GM21367 (cell line): ENCODE data around the gene YY1AP1.
"Not testable (repeated sequence)": the region's sequence is repeated elsewhere in the genome, so short reads cannot be mapped to it uniquely, and the experiment has no call there.

Experiments
- ATAC-seq: cut with Tn5 transposase; IDR thresholded peaks from one replicate; pipeline ENCODE4 v1.9.1; 2021; ENCODE audit not compliant: unreplicated experiment

Gene YY1AP1

GRCh38 chr1:155688324-155689080, at the start of gene YY1AP1:
Gene YY1AP1 (minus strand): TSS chr1:155688774. CDS start chr1:155680436, 8,338 bp downstream.
- peak; percentile 65 for ATAC-seq

- no peak for ATAC-seq
Observed at GRCh38 chr1:155729031-155729898, 40.7 kb upstream of the YY1AP1 start.

DNA sequence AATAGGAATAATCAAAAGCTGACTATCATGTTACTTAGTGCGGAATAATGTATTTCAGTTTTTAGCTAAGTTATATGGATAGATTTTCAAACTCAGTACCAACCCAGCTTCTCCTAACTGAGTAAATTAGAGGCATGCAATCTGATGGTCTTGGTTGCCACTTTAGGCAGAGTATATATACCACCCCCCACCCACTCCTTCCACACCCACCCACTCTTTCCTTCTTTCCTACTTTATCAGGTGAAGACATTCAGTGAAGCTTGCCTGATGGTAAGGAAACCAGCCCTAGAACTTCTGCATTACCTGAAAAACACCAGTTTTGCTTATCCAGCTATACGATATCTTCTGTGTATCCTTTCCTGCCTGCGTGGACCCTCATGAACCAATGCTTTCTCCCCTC, 36.6 kb upstream of the YY1AP1 start:
- ATAC-seq, result no peak

DNA sequence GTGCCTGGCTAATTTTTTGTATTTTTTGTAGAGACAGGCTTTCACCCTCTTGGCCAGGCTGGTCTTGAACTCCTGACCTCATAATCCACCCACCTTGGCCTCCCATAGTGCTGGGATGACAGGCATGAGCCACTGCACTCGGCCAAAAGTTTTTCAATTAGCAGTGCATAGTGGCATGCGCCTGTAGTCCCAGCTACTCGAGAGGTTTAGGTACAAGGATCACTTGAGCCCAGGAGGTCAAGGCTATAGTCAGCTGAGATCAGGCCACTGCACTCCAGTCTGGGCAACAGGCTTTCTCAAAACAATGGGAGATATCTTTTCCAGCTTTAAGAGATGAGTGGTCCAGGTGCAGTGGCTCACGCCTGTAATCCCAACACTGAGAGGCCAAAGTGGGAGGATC, 31.1 kb upstream of the YY1AP1 start:
- ATAC-seq, result no peak

DNA sequence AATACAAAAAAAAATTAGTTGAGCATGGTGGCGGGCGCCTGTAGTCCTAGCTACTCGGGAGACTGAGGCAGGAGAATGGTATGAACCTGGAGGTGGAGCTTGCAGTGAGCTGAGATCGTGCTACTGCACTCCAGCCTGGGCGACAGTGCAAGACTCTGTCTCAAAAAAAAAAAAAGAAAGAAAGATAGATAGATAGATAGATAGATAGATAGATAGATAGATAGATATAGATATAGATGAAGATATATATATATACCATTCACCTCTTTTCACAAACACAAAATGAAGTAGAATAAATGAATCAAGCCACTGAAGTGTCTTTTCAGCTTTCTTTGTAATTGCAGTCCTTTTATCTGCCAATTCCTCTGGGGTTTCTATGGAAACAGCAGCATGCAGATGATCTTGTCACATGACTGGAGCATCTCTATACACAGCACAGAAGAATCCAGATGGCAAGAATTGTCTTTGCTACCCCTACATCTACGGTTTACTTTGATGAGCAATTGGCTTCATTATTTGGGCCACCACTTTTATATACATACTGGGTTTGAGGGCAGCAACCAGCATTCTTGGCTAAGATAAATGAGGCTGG, 30.0 kb upstream of the YY1AP1 start:
- not testable (repeated sequence) for ATAC-seq

- ATAC-seq, result no peak
Observed at GRCh38 chr1:155717041-155717440, 28.5 kb upstream of the YY1AP1 start.

GRCh38 chr1:155715777-155716176, 27.2 kb upstream of the YY1AP1 start:
- ATAC-seq, result no peak

- not testable (repeated sequence) for ATAC-seq
Observed at GRCh38 chr1:155715056-155715455, 26.5 kb upstream of the YY1AP1 start.

GRCh38 chr1:155713075-155713474, 24.5 kb upstream of the YY1AP1 start:
- no peak for ATAC-seq

DNA sequence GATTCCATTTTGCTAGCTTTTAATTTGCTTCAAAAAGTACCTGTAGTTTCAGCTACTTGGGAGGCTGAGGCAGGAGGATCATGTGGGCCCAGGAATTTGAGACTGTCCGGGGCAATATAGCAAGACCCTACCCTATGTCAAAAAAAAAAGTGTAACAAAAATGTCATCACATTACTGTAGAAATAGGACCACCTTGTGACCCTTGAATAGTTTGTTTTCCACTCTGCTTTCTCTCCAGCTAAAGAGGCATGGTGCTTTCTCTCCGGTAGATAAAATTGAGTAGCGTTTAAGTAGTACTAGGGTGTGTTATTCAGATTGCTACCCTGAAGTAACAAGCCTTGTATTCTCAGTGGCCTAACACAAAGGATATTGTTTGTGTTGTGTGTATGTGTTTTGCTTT, 24.1 kb upstream of the YY1AP1 start:
- not testable (repeated sequence) for ATAC-seq

DNA sequence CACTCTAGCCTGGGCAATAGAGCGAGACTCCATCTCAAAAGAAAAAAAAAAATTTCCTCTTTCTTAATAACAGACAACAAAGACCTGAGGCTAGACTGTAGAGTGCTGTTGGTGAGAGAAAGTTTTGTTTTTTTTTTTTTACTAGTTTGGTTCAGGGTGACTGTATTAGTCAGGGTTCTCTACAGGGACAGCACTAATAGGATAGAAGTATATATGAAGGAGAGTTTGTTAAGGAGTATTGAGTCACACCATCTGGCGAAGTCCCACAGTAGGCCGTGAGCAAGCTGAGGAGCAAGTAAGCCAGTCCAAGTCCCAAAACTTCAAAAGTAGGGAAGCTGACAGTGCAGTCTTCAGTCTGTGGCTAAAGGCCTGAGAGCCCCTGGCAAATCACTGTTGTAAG, 22.9 kb upstream of the YY1AP1 start:
- ATAC-seq, result not testable (repeated sequence)

DNA sequence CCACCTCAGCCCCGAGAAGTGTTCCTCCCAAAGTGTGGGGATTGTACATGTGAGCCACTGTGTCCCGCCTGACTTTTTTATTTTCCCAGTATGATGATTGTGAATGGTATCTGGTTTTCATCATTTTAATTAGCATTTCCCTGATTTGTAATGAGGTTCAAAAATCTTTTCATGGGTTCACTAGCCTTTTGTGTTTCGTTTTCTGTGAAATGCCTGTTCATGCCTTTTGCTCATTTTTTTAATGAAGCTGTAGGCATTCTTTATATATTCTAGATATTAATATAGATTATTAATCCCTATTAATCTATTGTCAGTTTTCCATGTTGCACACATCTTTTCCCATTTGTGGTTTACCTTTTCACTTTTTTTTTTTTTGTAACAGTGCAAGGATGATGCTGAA, 20.8 kb upstream of the YY1AP1 start:
- ATAC-seq, result no peak

GRCh38 chr1:155706139-155706538, 17.6 kb upstream of the YY1AP1 start:
- ATAC-seq, result no peak

DNA sequence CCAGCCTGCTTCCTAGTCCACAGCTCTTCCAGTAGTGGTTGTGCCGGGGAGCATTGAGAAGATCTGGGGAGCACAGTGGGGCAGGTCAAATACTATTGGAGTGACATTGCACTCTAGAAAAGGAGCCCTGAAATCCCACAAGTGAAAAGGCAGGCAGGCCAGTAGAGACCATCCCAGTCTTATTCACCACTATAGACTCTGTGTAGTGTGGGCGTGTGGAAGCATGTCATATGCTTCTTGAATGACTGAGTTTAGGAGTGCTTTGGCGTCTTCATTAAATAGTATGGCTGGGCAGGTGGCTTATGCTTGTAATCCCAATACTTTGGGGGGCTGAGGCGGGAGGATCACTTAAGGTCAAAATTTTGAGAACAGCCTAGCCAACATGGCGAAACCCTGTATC, 15.8 kb upstream of the YY1AP1 start:
- ATAC-seq, result not testable (repeated sequence)

GRCh38 chr1:155703216-155703615, 14.6 kb upstream of the YY1AP1 start:
- ATAC-seq, result no peak

- not testable (repeated sequence) for ATAC-seq
Observed at GRCh38 chr1:155701675-155702074, 13.1 kb upstream of the YY1AP1 start.

DNA sequence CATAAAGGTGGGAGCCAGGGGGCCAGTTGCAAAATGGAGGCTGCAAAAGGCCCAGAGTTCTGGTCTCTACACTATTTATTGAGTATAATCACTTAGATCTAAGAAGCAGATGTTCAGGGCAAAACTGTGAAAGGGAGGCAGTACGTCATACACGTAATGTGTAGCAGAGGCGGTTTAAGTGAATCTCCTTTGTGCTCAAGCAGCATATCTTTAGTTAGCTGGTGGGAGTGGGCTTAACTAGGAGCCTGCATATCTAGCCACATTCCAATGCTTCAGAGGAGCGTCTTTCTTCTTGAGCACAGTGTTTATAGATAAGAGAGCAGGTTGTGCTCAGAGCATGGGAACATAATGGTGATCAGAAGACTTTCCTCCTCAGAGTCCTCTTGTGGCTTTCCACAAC, 10.5 kb upstream of the YY1AP1 start:
- ATAC-seq, result not testable (repeated sequence)

DNA sequence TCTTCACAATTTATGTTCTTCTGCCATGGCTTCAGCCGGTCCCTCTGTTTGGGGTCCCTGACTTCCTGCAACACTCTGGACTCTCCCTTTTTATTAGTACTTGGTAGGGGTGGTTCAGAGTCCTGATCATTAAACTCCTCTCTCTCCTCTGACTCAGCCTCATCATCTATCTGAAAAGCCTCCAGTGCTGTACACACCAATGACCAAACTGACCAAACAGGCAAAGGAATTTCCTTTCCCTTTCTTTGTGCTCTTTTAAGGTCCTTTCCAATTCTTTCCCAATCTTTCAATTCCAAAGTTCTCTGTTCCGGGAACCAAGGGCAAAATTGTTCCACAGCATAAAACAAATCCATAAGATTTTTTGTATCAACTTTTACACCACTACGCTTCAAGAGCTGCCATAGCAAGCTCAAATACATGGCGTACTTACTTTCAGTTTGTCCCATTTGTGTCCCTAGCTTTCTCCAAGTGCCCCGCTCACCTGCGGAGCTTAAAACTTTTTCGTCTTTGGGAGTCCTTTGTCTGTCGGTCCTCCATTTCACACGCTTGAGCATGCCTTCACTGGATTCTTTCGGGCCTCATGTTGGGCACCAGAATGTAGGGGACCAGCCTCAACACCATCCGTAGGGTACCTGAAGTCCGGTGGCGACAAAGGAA, 9.9 kb upstream of the YY1AP1 start:
- ATAC-seq, result no peak

- ATAC-seq, result not testable (repeated sequence)
Observed at GRCh38 chr1:155697616-155698015, 9.0 kb upstream of the YY1AP1 start.

GRCh38 chr1:155697046-155697445, 8.5 kb upstream of the YY1AP1 start:
- ATAC-seq, result no peak

DNA sequence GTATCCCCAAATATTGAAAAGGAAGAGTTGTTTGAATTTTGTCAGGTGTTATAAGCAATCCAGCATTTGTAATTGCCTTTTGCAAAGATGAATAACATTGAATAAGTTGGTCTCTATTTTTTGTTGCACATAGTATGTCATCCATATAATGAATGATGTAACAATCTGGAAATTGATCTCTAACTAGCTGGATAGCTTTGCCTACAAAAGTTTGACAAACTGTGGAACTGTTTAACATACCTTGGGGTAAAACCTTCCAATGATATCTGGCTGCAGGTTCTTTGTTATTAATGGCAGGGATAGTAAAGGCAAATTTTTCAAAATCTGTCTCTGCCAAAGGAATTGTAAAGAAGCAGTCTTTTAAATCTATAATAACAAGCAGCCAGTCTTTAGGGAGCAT, 8.0 kb upstream of the YY1AP1 start:
- ATAC-seq, result no peak
